C4-2B (cell line): ENCODE measurements around the gene CREG1.

Experiments used
- ZFX ChIP-seq: fragments of 450-650 bp; IDR thresholded peaks from 2 replicates; pipeline ENCODE4 v1.6.1; 2017
- TF ChIP-seq, protein P1 (sequence below): fragments of 450-650 bp; conservative IDR thresholded peaks from 2 replicates; pipeline ENCODE4 v1.5.1; 2017; ENCODE audit warnings: mild to moderate bottlenecking

DNA sequence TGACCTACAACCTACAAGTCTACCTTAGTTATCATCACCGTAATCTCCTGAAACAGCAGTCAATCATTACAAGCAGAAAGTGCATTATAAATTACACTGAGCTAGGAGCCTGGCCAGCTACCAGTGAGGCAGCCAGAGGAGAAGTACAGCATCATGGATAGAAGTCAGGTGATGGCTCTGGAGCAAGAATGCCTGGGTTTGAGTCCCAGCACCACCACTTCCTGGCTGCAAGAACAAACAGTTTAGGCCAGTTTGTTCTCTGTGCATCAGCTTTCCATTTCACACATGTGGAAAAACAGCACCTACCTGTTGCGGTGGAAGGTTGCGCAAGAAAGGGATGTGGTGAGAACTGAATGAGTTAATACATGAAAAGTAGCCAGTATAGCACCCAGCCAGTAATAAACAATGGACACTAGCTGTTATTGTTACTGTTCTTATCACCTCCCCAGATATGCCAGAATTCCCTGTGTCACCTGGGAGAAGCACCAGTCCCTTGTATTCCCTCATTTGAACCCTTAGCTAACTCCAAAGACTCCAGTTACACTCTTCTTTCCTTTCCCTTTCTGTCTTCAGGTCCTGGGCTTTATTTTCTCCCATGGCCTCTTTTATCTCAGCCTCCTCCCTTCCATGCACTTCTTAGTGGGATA is 9.0 kb downstream of the CREG1 start:
- TF ChIP-seq, protein P1, sequence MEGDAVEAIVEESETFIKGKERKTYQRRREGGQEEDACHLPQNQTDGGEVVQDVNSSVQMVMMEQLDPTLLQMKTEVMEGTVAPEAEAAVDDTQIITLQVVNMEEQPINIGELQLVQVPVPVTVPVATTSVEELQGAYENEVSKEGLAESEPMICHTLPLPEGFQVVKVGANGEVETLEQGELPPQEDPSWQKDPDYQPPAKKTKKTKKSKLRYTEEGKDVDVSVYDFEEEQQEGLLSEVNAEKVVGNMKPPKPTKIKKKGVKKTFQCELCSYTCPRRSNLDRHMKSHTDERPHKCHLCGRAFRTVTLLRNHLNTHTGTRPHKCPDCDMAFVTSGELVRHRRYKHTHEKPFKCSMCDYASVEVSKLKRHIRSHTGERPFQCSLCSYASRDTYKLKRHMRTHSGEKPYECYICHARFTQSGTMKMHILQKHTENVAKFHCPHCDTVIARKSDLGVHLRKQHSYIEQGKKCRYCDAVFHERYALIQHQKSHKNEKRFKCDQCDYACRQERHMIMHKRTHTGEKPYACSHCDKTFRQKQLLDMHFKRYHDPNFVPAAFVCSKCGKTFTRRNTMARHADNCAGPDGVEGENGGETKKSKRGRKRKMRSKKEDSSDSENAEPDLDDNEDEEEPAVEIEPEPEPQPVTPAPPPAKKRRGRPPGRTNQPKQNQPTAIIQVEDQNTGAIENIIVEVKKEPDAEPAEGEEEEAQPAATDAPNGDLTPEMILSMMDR: no peak
- TF ChIP-seq ZFX: no peak
